Measurements from ENCODE around the gene UNC5A.

DNA sequence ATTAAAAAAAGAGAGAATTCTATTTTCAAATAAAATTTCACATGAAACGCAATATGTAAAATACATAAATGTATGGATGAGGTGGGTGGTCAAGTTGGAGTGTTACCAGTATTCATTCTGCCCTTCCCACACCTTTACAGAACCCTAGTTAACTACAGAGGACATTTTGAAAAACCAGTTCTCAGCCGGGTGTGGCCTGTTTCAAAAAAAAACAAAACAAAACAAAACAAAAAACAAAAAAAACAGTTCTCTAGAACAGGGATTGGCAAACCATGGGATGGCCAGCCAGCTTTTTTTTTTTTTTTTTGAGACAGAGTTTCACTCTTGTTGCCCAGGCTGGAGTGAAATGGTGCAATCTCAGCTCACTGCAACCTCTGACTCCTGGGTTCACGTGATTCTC, 117.2 kb downstream of the UNC5A start:
- TF ChIP-seq, protein P1, sequence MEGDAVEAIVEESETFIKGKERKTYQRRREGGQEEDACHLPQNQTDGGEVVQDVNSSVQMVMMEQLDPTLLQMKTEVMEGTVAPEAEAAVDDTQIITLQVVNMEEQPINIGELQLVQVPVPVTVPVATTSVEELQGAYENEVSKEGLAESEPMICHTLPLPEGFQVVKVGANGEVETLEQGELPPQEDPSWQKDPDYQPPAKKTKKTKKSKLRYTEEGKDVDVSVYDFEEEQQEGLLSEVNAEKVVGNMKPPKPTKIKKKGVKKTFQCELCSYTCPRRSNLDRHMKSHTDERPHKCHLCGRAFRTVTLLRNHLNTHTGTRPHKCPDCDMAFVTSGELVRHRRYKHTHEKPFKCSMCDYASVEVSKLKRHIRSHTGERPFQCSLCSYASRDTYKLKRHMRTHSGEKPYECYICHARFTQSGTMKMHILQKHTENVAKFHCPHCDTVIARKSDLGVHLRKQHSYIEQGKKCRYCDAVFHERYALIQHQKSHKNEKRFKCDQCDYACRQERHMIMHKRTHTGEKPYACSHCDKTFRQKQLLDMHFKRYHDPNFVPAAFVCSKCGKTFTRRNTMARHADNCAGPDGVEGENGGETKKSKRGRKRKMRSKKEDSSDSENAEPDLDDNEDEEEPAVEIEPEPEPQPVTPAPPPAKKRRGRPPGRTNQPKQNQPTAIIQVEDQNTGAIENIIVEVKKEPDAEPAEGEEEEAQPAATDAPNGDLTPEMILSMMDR (conservative IDR thresholded peaks at IDR 0.05; ENCODE audit: low read depth, low read length): no peak
- no peak for TF ChIP-seq EZH2 (IDR thresholded peaks at IDR 0.05; ENCODE audit: low read length, unreplicated experiment)

All from PC-3 (cell line).